ENCODE measurements around the gene HNRNPAB.

Gene HNRNPAB

DNA sequence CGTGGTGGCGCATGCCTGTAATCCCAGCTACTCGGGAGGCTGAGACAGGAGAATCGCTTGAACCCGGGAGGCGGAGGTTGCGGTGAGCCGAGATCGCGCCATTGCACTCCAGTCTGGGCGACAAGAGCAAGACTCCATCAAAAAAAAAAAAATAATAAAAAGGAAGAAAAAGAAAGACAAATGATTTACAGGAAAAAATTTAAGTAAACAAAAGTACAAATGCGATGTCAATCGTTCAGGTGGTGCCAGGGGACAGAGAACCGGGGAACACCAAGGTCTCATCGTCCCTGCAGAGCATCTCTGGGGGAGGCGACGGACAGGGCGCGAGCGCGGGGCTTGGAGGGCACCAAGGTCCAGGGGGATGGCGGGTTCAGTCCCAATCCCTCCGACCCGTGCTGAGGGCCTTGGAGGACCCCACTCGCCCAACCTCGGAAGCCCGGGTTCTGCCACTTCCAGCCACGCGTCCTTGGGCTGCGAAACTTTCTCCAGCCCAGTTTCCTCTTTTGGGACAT, 607 bp upstream of the HNRNPAB start:
- Histone ChIP-seq H2BK5ac (ENCODE audit: low read length) (peak overlapping the region; percentile 50), H4K5ac (ENCODE audit: low read length) (peak overlapping the region; percentile 23), H3K18ac (ENCODE audit: low read length) (peak overlapping the region; percentile 0), H3K9ac (ENCODE audit: low read length) (peak overlapping the region; percentile 91), H3K4me1 (ENCODE audit: control insufficient read depth, low read depth, low read length) (peaks cover 5% of the 10 kb centered on the region), H2BK15ac (replicated peaks; ENCODE audit: low read depth) (no peak overlapping the region), H3K4me2 (ENCODE audit: low read length) (peak overlapping the region; percentile 72), H3K23ac (ENCODE audit: low read length) (peak overlapping the region; percentile 89), H3K4ac (ENCODE audit: low read depth, low read length) (no peak overlapping the region), H3K36me3 (ENCODE audit: control insufficient read depth, insufficient read depth, low read length) (peaks cover 23% of the 10 kb centered on the region), H3K27me3 (ENCODE audit: insufficient read depth, low read length, poor library complexity) (no peaks in the 10 kb centered on the region), H2BK120ac (ENCODE audit: low read depth, low read length) (no peak overlapping the region), H3K56ac (ENCODE audit: low read length) (peak overlapping the region; percentile 97), H4K8ac (ENCODE audit: low read depth, low read length) (no peak overlapping the region), H3K79me2 (ENCODE audit: control insufficient read depth, insufficient read depth, low read length) (peaks cover 43% of the 10 kb centered on the region), H2AK5ac (ENCODE audit: low read length) (no peak overlapping the region), H3K79me1 (ENCODE audit: low read length) (peaks cover 7% of the 10 kb centered on the region), H3K4me3 (ENCODE audit: low read length) (peak overlapping the region; percentile 69), H3K27ac (ENCODE audit: low read depth, low read length) (no peak overlapping the region)
- no CpG with 5 or more reads among the region's 30 CpGs for WGBS (ENCODE audit: extremely low coverage, insufficient coverage, low lambda C conversion rate)
- no peak for DNase-seq

DNA sequence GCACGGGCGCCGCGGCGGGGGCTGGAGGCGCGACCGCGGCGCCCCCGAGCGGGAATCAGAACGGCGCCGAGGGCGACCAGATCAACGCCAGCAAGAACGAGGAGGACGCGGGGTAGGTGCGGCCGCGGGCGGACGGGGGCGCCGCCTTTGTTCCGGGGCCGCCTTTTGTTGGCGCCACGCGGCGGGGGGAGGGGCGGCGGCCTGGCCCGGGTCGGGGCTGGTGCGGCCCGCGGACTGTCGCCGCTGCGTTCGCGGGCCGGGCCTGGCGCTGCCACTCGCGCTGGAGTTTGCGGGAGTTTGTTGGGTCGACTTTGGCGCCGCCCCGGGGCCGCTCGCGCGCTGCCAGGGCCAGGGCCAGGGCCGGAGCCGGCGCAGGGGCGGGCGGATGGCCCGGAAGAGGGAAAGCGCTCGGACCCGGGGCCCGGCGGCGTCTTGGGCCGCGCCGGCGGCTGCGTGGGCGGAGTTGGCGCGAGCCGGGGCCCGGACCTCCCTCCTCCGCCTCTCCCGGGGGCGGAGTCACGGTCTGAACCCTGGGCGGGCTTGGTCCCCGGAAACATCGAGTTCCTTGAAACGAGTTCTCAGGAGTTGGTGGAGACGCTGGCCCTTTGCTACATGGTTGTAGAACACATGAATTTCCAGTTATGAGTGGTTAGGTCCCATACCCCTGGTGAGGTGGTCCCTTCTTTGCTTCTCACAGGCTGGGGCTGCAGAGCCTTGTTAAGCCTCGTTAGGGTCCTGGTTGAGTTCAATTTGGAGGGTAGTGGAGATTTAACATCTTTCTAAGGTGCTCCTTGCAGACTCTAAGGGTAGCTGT, 809 bp downstream of the HNRNPAB start:
- no CpG with 5 or more reads among the region's 90 CpGs for WGBS (ENCODE audit: extremely low coverage, insufficient coverage, low lambda C conversion rate)
- Histone ChIP-seq H3K4me3 (ENCODE audit: low read length) (peak overlapping the region; percentile 100), H3K27ac (ENCODE audit: low read depth, low read length) (peak overlapping the region; percentile 82), H2AK5ac (ENCODE audit: low read length) (no peak overlapping the region), H4K5ac (ENCODE audit: low read length) (no peak overlapping the region), H2BK15ac (replicated peaks; ENCODE audit: low read depth) (no peak overlapping the region), H3K9ac (ENCODE audit: low read length) (peak overlapping the region; percentile 100), H3K4ac (ENCODE audit: low read depth, low read length) (peak overlapping the region; percentile 94), H3K79me2 (ENCODE audit: control insufficient read depth, insufficient read depth, low read length) (peaks cover 45% of the 10 kb centered on the region), H3K18ac (ENCODE audit: low read length) (peak overlapping the region; percentile 98), H3K4me1 (ENCODE audit: control insufficient read depth, low read depth, low read length) (peaks cover 5% of the 10 kb centered on the region), H2BK120ac (ENCODE audit: low read depth, low read length) (peak overlapping the region; percentile 52), H3K23ac (ENCODE audit: low read length) (peak overlapping the region; percentile 97), H3K27me3 (ENCODE audit: insufficient read depth, low read length, poor library complexity) (no peaks in the 10 kb centered on the region), H2BK5ac (ENCODE audit: low read length) (no peak overlapping the region), H3K56ac (ENCODE audit: low read length) (peak overlapping the region; percentile 100), H3K79me1 (ENCODE audit: low read length) (peaks cover 8% of the 10 kb centered on the region), H3K4me2 (ENCODE audit: low read length) (peak overlapping the region; percentile 92), H4K8ac (ENCODE audit: low read depth, low read length) (no peak overlapping the region), H3K36me3 (ENCODE audit: control insufficient read depth, insufficient read depth, low read length) (peaks cover 36% of the 10 kb centered on the region)
- peak; percentile 76 for DNase-seq

DNA sequence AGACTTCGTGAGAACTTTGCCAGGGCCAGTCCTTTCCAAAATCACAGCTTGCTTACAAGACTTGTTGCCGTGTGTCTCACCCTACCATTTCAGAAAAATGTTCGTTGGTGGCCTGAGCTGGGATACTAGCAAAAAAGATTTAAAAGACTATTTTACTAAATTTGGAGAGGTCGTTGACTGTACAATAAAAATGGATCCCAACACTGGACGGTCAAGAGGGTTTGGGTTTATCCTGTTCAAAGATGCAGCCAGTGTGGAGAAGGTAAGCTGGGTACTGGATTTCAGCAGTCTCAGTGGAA, 1.4 kb downstream of the HNRNPAB start:
- Histone ChIP-seq H3K56ac (ENCODE audit: low read length) (peak overlapping the region; percentile 100), H3K27ac (ENCODE audit: low read depth, low read length) (no peak overlapping the region), H3K4me3 (ENCODE audit: low read length) (peak overlapping the region; percentile 100), H3K79me2 (ENCODE audit: control insufficient read depth, insufficient read depth, low read length) (peaks cover 45% of the 10 kb centered on the region), H3K4me1 (ENCODE audit: control insufficient read depth, low read depth, low read length) (peaks cover 5% of the 10 kb centered on the region), H3K36me3 (ENCODE audit: control insufficient read depth, insufficient read depth, low read length) (peaks cover 39% of the 10 kb centered on the region), H3K4me2 (ENCODE audit: low read length) (peak overlapping the region; percentile 92), H2AK5ac (ENCODE audit: low read length) (no peak overlapping the region), H3K9ac (ENCODE audit: low read length) (peak overlapping the region; percentile 100), H3K79me1 (ENCODE audit: low read length) (peaks cover 8% of the 10 kb centered on the region), H2BK15ac (replicated peaks; ENCODE audit: low read depth) (no peak overlapping the region), H4K5ac (ENCODE audit: low read length) (no peak overlapping the region), H2BK120ac (ENCODE audit: low read depth, low read length) (no peak overlapping the region), H3K4ac (ENCODE audit: low read depth, low read length) (no peak overlapping the region), H3K23ac (ENCODE audit: low read length) (no peak overlapping the region), H3K27me3 (ENCODE audit: insufficient read depth, low read length, poor library complexity) (no peaks in the 10 kb centered on the region), H3K18ac (ENCODE audit: low read length) (no peak overlapping the region), H2BK5ac (ENCODE audit: low read length) (no peak overlapping the region), H4K8ac (ENCODE audit: low read depth, low read length) (no peak overlapping the region)
- no CpG with 5 or more reads among the region's 5 CpGs for WGBS (ENCODE audit: extremely low coverage, insufficient coverage, low lambda C conversion rate)
- DNase-seq, result no peak

DNA sequence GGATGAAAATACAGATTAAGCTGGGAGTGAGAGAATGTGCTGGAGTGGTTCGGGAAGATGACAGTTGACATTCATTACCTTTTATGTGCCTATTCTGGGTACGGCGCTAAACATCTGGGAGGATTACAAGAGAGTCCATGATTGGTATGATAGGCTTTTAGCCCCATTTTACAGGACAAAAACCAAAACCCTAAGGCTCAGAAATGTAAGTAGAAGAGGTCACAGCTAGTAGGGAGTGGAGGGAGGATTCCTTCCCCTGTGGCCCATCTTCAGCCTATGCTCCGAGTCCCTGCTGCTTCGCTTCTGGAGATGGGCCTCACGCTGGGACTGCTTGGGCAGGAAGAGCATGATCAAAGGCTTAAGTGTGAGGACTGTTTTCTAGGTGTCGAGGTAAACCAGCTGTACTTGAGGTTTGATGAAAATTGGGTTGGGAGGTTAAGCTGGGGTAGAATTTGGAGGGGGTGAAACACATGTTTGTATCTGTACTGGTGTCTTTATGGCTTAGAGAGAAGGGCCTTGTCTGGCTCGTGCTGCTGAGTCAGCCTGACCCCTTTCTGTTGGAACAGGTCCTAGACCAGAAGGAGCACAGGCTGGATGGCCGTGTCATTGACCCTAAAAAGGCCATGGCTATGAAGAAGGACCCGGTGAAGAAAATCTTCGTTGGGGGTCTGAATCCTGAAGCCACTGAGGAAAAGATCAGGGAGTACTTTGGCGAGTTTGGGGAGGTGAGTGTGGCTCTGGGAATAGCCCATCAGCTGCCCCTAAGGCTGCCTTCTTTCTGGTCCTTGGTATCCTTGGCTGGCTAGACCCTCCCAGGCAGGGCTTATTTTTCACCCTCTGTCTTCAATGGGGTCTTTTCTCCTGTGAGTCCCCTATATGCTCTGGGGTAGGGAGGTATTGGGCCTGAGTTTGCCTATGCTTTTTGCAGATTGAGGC, 2.1 kb downstream of the HNRNPAB start:
- Histone ChIP-seq H2BK15ac (replicated peaks; ENCODE audit: low read depth) (no peak overlapping the region), H2AK5ac (ENCODE audit: low read length) (no peak overlapping the region), H2BK5ac (ENCODE audit: low read length) (no peak overlapping the region), H4K8ac (ENCODE audit: low read depth, low read length) (no peak overlapping the region), H3K27me3 (ENCODE audit: insufficient read depth, low read length, poor library complexity) (no peaks in the 10 kb centered on the region), H3K4me1 (ENCODE audit: control insufficient read depth, low read depth, low read length) (peaks cover 5% of the 10 kb centered on the region), H3K18ac (ENCODE audit: low read length) (no peak overlapping the region), H3K4me3 (ENCODE audit: low read length) (peak overlapping the region; percentile 100), H3K79me2 (ENCODE audit: control insufficient read depth, insufficient read depth, low read length) (peaks cover 45% of the 10 kb centered on the region), H2BK120ac (ENCODE audit: low read depth, low read length) (no peak overlapping the region), H3K27ac (ENCODE audit: low read depth, low read length) (no peak overlapping the region), H3K9ac (ENCODE audit: low read length) (peak overlapping the region; percentile 100), H3K56ac (ENCODE audit: low read length) (peak overlapping the region; percentile 100), H3K36me3 (ENCODE audit: control insufficient read depth, insufficient read depth, low read length) (peaks cover 42% of the 10 kb centered on the region), H4K5ac (ENCODE audit: low read length) (no peak overlapping the region), H3K4ac (ENCODE audit: low read depth, low read length) (no peak overlapping the region), H3K23ac (ENCODE audit: low read length) (no peak overlapping the region), H3K4me2 (ENCODE audit: low read length) (peak overlapping the region; percentile 92), H3K79me1 (ENCODE audit: low read length) (peaks cover 8% of the 10 kb centered on the region)
- DNase-seq, result peak; percentile 70
- no CpG with 5 or more reads among the region's 12 CpGs for WGBS (ENCODE audit: extremely low coverage, insufficient coverage, low lambda C conversion rate)

DNA sequence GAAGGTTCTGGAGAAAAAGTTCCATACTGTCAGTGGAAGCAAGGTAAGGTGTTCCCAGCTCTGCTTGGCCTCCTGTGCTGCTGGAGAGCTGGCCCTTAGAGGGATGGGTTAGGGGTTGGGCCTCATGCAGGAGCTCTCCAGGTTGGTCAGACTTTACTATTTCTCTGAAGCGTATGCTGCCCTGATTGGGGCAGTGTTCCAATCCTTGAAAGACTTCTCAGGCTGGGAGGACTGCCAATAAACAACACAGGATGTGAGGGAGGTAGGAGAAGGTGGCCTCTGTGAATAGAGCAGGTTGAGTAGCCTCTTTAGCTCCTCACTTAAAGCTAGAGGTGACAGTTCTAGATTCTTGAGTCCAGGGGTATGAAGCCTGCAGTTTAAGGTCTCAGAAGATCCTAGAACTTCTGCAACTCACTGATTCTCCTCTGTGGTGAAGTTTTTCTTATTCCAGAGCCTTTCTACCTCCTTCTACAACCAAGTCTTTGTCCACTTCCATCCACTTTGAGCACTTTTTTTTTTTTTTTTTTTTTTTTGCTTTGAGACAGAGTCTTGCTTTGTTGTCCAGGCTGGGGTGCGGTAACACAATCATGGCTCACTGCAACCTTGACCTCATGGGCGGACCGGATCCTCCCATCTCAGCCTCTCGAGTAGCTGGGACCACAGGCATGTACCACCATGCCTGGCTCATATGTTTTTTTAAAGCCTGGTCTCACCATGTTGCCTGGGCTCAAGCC, 3.0 kb downstream of the HNRNPAB start:
- Histone ChIP-seq H3K4me3 (ENCODE audit: low read length) (no peak overlapping the region), H2BK5ac (ENCODE audit: low read length) (no peak overlapping the region), H4K5ac (ENCODE audit: low read length) (no peak overlapping the region), H3K56ac (ENCODE audit: low read length) (no peak overlapping the region), H3K36me3 (ENCODE audit: control insufficient read depth, insufficient read depth, low read length) (peaks cover 49% of the 10 kb centered on the region), H3K27ac (ENCODE audit: low read depth, low read length) (no peak overlapping the region), H3K79me1 (ENCODE audit: low read length) (peaks cover 8% of the 10 kb centered on the region), H3K4me2 (ENCODE audit: low read length) (no peak overlapping the region), H2BK15ac (replicated peaks; ENCODE audit: low read depth) (no peak overlapping the region), H3K27me3 (ENCODE audit: insufficient read depth, low read length, poor library complexity) (no peaks in the 10 kb centered on the region), H3K18ac (ENCODE audit: low read length) (no peak overlapping the region), H3K23ac (ENCODE audit: low read length) (no peak overlapping the region), H2BK120ac (ENCODE audit: low read depth, low read length) (no peak overlapping the region), H3K4ac (ENCODE audit: low read depth, low read length) (no peak overlapping the region), H4K8ac (ENCODE audit: low read depth, low read length) (no peak overlapping the region), H2AK5ac (ENCODE audit: low read length) (no peak overlapping the region), H3K4me1 (ENCODE audit: control insufficient read depth, low read depth, low read length) (peaks cover 5% of the 10 kb centered on the region), H3K79me2 (ENCODE audit: control insufficient read depth, insufficient read depth, low read length) (peaks cover 45% of the 10 kb centered on the region), H3K9ac (ENCODE audit: low read length) (no peak overlapping the region)
- no peak for DNase-seq
- WGBS (ENCODE audit: extremely low coverage, insufficient coverage, low lambda C conversion rate), result no CpG with 5 or more reads among the region's 5 CpGs

Measured in mesendoderm (in vitro differentiated cells).